ENCODE data around the gene TNNT3.

Gene TNNT3

GRCh38 chr11:1906611-1907423 lies 12.7 kb upstream of the TNNT3 start:
- peaks cover 18% of the 10 kb centered on the region for H3K4me1 ChIP-seq (ENCODE audit: control insufficient read depth, insufficient read depth, low read length)
- H3K27ac ChIP-seq (ENCODE audit: low read depth, low read length) = no peak overlapping the region
- no peak overlapping the region for H3K4me3 ChIP-seq (ENCODE audit: low read depth, low read length)
- no peak overlapping the region for H3K9ac ChIP-seq (ENCODE audit: low read length)
- no peaks in the 10 kb centered on the region for H3K27me3 ChIP-seq (ENCODE audit: control insufficient read depth, insufficient read depth, low read length)
- no peaks in the 10 kb centered on the region for H3K36me3 ChIP-seq (ENCODE audit: control insufficient read depth, insufficient read depth, low read length)
- no peaks in the 10 kb centered on the region for H3K9me3 ChIP-seq (ENCODE audit: control insufficient read depth, insufficient read depth, low read depth, low read length)

GRCh38 chr11:1908618-1909017 lies 10.9 kb upstream of the TNNT3 start:
- Histone ChIP-seq H3K4me1 (ENCODE audit: control insufficient read depth, insufficient read depth, low read length) (peaks cover 18% of the 10 kb centered on the region), H3K27me3 (ENCODE audit: control insufficient read depth, insufficient read depth, low read length) (no peaks in the 10 kb centered on the region), H3K27ac (ENCODE audit: low read depth, low read length) (no peak overlapping the region), H3K9ac (ENCODE audit: low read length) (no peak overlapping the region), H3K36me3 (ENCODE audit: control insufficient read depth, insufficient read depth, low read length) (no peaks in the 10 kb centered on the region), H3K4me3 (ENCODE audit: low read depth, low read length) (no peak overlapping the region), H3K9me3 (ENCODE audit: control insufficient read depth, insufficient read depth, low read depth, low read length) (no peaks in the 10 kb centered on the region)

GRCh38 chr11:1909524-1909923 lies 10.0 kb upstream of the TNNT3 start:
- Histone ChIP-seq H3K4me1 (ENCODE audit: control insufficient read depth, insufficient read depth, low read length) (peaks cover 18% of the 10 kb centered on the region), H3K4me3 (ENCODE audit: low read depth, low read length) (no peak overlapping the region)

GRCh38 chr11:1912289-1912878 lies 7.1 kb upstream of the TNNT3 start:
- H3K9ac ChIP-seq (ENCODE audit: low read length) = no peak overlapping the region

More at GRCh38 chr11:1909524-1909923, 10.0 kb upstream of the TNNT3 start:
- Histone ChIP-seq H3K27me3 (ENCODE audit: control insufficient read depth, insufficient read depth, low read length) (no peaks in the 10 kb centered on the region), H3K9me3 (ENCODE audit: control insufficient read depth, insufficient read depth, low read depth, low read length) (no peaks in the 10 kb centered on the region), H3K9ac (ENCODE audit: low read length) (no peak overlapping the region), H3K27ac (ENCODE audit: low read depth, low read length) (no peak overlapping the region), H3K36me3 (ENCODE audit: control insufficient read depth, insufficient read depth, low read length) (no peaks in the 10 kb centered on the region)

GRCh38 chr11:1913271-1914060 lies 6.0 kb upstream of the TNNT3 start:
- H3K4me3 ChIP-seq (ENCODE audit: low read depth, low read length) = no peak overlapping the region
- H3K27me3 ChIP-seq (ENCODE audit: control insufficient read depth, insufficient read depth, low read length) = no peaks in the 10 kb centered on the region
- H3K4me1 ChIP-seq (ENCODE audit: control insufficient read depth, insufficient read depth, low read length) = peaks cover 6% of the 10 kb centered on the region; the same call in 1 of the 2 replicates
- no peak overlapping the region for H3K27ac ChIP-seq (ENCODE audit: low read depth, low read length)
- H3K9ac ChIP-seq (ENCODE audit: low read length) = no peak overlapping the region
- H3K9me3 ChIP-seq (ENCODE audit: control insufficient read depth, insufficient read depth, low read depth, low read length) = no peaks in the 10 kb centered on the region
- H3K36me3 ChIP-seq (ENCODE audit: control insufficient read depth, insufficient read depth, low read length) = no peaks in the 10 kb centered on the region

More at GRCh38 chr11:1912289-1912878, 7.1 kb upstream of the TNNT3 start:
- H3K36me3 ChIP-seq (ENCODE audit: control insufficient read depth, insufficient read depth, low read length) = no peaks in the 10 kb centered on the region
- H3K4me3 ChIP-seq (ENCODE audit: low read depth, low read length) = no peak overlapping the region
- H3K9me3 ChIP-seq (ENCODE audit: control insufficient read depth, insufficient read depth, low read depth, low read length) = no peaks in the 10 kb centered on the region
- no peaks in the 10 kb centered on the region for H3K27me3 ChIP-seq (ENCODE audit: control insufficient read depth, insufficient read depth, low read length)
- no peak overlapping the region for H3K27ac ChIP-seq (ENCODE audit: low read depth, low read length)
- peaks cover 8% of the 10 kb centered on the region; the same call in 1 of the 2 replicates for H3K4me1 ChIP-seq (ENCODE audit: control insufficient read depth, insufficient read depth, low read length)

- Histone ChIP-seq H3K27me3 (ENCODE audit: control insufficient read depth, insufficient read depth, low read length) (no peaks in the 10 kb centered on the region), H3K4me3 (ENCODE audit: low read depth, low read length) (no peak overlapping the region), H3K9me3 (ENCODE audit: control insufficient read depth, insufficient read depth, low read depth, low read length) (no peaks in the 10 kb centered on the region), H3K27ac (ENCODE audit: low read depth, low read length) (no peak overlapping the region), H3K4me1 (ENCODE audit: control insufficient read depth, insufficient read depth, low read length) (no peaks in the 10 kb centered on the region), H3K9ac (ENCODE audit: low read length) (no peak overlapping the region), H3K36me3 (ENCODE audit: control insufficient read depth, insufficient read depth, low read length) (no peaks in the 10 kb centered on the region)
Measured at GRCh38 chr11:1915795-1916131, 3.7 kb upstream of the TNNT3 start.

GRCh38 chr11:1916132-1916985 lies 3.1 kb upstream of the TNNT3 start:
- no peak overlapping the region for H3K27ac ChIP-seq (ENCODE audit: low read depth, low read length)
- H3K9ac ChIP-seq (ENCODE audit: low read length) = no peak overlapping the region

GRCh38 chr11:1916986-1917522 lies 2.4 kb upstream of the TNNT3 start:
- H3K4me1 ChIP-seq (ENCODE audit: control insufficient read depth, insufficient read depth, low read length) = no peaks in the 10 kb centered on the region
- no peak overlapping the region for H3K9ac ChIP-seq (ENCODE audit: low read length)
- no peak overlapping the region for H3K27ac ChIP-seq (ENCODE audit: low read depth, low read length)
- H3K27me3 ChIP-seq (ENCODE audit: control insufficient read depth, insufficient read depth, low read length) = no peaks in the 10 kb centered on the region; the same call in 1 of the 2 replicates
- H3K4me3 ChIP-seq (ENCODE audit: low read depth, low read length) = no peak overlapping the region
- no peaks in the 10 kb centered on the region for H3K9me3 ChIP-seq (ENCODE audit: control insufficient read depth, insufficient read depth, low read depth, low read length)
- H3K36me3 ChIP-seq (ENCODE audit: control insufficient read depth, insufficient read depth, low read length) = no peaks in the 10 kb centered on the region

More at GRCh38 chr11:1916132-1916985, 3.1 kb upstream of the TNNT3 start:
- Histone ChIP-seq H3K4me1 (ENCODE audit: control insufficient read depth, insufficient read depth, low read length) (no peaks in the 10 kb centered on the region), H3K4me3 (ENCODE audit: low read depth, low read length) (no peak overlapping the region), H3K27me3 (ENCODE audit: control insufficient read depth, insufficient read depth, low read length) (no peaks in the 10 kb centered on the region), H3K9me3 (ENCODE audit: control insufficient read depth, insufficient read depth, low read depth, low read length) (no peaks in the 10 kb centered on the region), H3K36me3 (ENCODE audit: control insufficient read depth, insufficient read depth, low read length) (no peaks in the 10 kb centered on the region)

- Histone ChIP-seq H3K27ac (ENCODE audit: low read depth, low read length) (no peak overlapping the region), H3K27me3 (ENCODE audit: control insufficient read depth, insufficient read depth, low read length) (no peaks in the 10 kb centered on the region; the same call in 1 of the 2 replicates), H3K4me1 (ENCODE audit: control insufficient read depth, insufficient read depth, low read length) (no peaks in the 10 kb centered on the region)
Measured at GRCh38 chr11:1917523-1918435, 1.7 kb upstream of the TNNT3 start.

More at GRCh38 chr11:1917523-1918435, 1.7 kb upstream of the TNNT3 start:
- no peaks in the 10 kb centered on the region for H3K36me3 ChIP-seq (ENCODE audit: control insufficient read depth, insufficient read depth, low read length)
- no peak overlapping the region for H3K4me3 ChIP-seq (ENCODE audit: low read depth, low read length)
- no peak overlapping the region for H3K9ac ChIP-seq (ENCODE audit: low read length)
- no peaks in the 10 kb centered on the region for H3K9me3 ChIP-seq (ENCODE audit: control insufficient read depth, insufficient read depth, low read depth, low read length)

Measured in HUES6 (cell line).